NCI-H1694 treated with DMSO at 0.1 percent for 48 hours (cell line): ENCODE measurements around the gene CFAP70.
"Not testable (repeated sequence)": the region's sequence is repeated elsewhere in the genome, so short reads cannot be mapped to it uniquely, and the experiment has no call there.

Experiments used
- DNase-seq: peaks from one replicate; lab custom pipeline; 2025; lab: John Stamatoyannopoulos, UW

CFAP70 gene

GRCh38 chr10:73339436-73339835, 19.2 kb downstream of the CFAP70 start:
- DNase-seq: no peak

GRCh38 chr10:73338801-73339368, 19.8 kb downstream of the CFAP70 start:
- no peak for DNase-seq

DNA sequence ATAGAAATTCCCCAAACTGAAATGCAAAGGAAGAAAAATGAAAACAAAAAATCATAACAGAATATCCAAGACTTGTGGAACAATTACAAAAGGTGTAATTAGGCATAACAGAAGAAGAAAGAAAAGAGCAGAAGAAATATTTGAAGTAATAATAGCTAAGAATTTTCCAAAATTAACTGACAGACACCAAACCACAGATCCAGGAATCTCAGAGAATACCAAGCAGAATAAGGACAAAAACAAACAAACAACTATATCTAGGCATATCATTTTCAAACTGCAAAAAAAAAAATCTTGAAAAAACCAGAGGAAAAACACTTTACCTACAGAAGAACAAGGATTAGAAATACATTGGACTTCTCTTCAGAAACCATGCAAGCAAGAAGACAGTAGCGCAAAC, 25.5 kb downstream of the CFAP70 start:
- no peak for DNase-seq

DNA sequence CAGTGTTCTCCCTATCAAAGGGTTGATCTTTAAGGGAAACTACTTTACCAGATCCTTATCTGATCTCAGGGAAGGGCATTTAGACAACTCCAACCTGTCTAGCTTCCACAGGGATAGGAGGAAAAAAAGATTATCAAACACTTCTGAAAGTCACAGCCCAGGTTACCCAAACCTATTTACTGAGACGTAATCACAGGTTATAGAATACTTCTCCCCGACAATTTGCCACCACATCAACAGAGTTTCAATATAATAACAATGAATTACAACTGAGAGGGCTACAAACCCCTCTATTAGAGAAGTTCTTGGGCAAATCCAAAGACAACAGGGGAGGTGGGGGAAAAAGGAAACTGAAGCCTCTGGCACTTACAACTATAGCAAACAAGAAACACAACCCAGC, 26.3 kb downstream of the CFAP70 start:
- DNase-seq: no peak

DNA sequence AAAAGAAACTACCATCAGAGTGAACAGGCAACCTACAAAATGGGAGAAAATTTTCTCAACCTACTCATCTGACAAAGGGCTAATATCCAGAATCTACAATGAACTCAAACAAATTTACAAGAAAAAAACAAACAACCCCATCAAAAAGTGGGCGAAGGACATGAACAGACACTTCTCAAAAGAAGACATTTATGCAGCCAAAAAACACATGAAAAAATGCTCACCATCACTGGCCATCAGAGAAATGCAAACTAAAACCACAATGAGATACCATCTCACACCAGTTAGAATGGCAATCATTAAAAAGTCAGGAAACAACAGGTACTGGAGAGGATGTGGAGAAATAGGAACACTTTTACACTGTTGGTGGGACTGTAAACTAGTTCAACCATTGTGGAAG, 30.1 kb downstream of the CFAP70 start:
- DNase-seq: not testable (repeated sequence)

DNA sequence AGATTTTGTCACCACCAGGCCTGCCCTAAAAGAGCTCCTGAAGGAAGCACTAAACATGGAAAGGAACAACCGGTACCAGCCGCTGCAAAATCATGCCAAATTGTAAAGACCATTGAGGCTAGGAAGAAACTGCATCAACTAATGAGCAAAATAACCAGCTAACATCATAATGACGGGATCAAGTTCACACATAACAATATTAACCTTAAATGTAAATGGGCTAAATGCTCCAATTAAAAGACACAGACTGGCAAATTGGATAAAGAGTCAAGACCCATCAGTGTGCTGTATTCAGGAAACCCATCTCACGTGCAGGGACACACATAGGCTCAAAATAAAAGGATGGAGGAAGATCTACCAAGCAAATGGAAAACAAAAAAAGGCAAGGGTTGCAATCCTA, 33.4 kb downstream of the CFAP70 start:
- DNase-seq: not testable (repeated sequence)

DNA sequence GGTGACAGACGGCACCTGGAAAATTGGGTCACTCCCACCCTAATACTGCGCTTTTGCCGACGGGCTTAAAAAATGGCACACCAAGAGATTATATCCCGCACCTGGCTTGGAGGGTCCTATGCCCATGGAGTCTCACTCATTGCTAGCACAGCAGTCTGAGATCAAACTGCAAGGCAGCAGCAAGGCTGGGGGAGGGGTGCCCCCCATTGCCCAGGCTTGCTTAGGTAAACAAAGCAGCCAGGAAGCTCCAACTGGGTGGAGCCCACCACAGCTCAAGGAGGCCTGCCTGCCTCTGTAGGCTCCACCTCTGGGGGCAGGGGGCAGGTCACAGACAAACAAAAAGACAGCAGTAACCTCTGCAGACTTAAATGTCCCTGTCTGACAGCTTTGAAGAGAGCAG, 35.1 kb downstream of the CFAP70 start:
- DNase-seq: not testable (repeated sequence)

DNA sequence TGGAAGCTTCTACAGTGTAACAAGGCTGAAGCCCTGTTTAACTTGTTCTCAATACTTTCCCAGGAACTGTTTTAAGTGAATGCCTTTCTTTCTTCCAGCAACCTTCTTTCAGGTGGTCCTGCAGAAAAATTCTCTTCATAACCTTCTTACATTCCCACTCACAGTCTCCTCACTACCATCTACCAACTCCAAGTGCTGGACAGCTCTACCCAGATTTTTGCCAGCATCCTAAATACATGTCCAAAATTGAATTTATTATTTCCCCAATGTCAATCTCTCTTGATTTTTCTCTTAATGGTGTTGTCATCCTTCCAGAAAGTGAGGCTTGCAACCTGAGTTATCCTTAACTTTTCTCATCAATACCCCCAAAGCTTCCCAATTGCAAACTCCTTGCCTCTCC, 48.2 kb downstream of the CFAP70 start:
- DNase-seq: no peak

- DNase-seq: no peak
Observed at GRCh38 chr10:73307203-73307800, 51.4 kb downstream of the CFAP70 start.

GRCh38 chr10:73306171-73306708, 52.4 kb downstream of the CFAP70 start:
- no peak for DNase-seq

- DNase-seq: no peak
Observed at GRCh38 chr10:73296946-73297345, 61.7 kb downstream of the CFAP70 start.

DNA sequence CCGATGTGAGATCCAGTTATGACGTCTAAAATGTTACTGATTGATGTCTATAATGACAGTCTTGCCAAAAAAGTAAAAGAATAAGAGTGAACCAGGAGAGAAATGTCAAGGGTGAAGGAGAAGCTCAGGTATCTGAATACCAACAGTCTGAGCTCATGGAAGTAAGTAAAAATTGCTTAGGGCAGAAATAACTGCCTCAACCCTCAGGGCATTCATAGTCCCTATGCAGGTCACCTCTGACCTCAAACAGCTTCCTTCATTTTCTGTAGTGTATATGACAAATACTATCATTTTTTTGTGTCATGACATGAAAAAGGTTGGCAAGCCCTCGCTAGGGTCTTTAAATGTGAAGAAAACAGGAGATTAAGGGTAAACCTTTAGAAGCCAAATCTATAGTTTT, 65.2 kb downstream of the CFAP70 start:
- DNase-seq: no peak

GRCh38 chr10:73289958-73290357, 68.7 kb downstream of the CFAP70 start:
- DNase-seq: no peak

DNA sequence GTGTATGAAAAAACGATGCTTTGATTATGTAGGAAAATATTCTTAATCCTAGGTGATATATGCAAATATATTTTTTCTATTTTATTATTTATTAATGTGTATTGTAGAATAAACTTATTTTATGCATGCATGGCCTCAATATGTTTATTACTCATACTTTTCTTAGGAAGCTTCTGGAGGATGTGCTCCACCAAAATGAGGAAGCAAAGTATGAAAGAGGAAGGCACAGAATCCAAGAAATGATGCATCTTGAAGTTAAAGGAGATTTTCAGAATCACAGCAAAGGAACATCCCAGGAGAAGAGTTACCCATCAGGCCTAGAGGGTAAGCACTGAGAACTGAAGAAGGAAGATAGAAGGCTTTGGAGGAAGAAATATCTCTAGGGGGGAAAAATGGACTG, 71.2 kb downstream of the CFAP70 start:
- no peak for DNase-seq

DNA sequence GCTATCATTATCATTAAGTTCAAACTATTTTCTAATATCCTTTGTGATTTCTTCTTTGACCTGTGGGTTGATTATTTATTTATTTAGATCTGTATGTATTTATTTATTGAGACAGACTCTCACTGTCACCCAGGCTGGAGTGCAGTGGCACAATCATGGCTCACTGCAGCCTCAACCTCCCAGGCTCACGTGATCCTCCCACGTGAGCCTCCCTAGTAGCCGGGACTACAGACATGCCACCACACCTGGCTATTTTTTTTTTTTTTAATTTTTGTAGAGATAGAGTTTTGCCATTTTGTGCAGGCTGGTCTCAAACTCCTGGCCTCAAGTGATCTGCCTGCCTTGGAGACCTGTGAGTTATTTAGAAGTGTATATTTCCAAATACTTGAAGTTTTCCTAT, 77.6 kb downstream of the CFAP70 start:
- no peak for DNase-seq

DNA sequence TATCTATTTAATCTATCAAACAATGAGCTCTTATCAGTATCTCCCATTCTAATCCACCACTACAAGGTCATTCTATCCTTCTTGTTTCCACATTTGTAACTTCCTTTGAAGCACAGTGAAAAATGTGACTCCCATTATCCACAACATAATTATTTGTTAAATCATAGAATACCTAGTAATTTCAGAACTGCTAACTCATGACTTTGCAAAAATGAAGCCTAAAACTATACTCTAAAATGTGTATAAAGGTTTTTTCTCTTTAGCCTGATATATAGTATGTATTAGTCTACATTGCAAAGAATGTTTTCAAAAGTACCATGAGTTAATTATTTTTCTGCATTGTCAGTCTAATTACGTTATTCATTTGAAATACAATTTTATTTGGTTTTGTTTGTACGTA, 94.2 kb downstream of the CFAP70 start:
- DNase-seq: no peak

- peak; percentile 4 for DNase-seq
Observed at GRCh38 chr10:73263693-73264347, 94.8 kb downstream of the CFAP70 start.

DNA sequence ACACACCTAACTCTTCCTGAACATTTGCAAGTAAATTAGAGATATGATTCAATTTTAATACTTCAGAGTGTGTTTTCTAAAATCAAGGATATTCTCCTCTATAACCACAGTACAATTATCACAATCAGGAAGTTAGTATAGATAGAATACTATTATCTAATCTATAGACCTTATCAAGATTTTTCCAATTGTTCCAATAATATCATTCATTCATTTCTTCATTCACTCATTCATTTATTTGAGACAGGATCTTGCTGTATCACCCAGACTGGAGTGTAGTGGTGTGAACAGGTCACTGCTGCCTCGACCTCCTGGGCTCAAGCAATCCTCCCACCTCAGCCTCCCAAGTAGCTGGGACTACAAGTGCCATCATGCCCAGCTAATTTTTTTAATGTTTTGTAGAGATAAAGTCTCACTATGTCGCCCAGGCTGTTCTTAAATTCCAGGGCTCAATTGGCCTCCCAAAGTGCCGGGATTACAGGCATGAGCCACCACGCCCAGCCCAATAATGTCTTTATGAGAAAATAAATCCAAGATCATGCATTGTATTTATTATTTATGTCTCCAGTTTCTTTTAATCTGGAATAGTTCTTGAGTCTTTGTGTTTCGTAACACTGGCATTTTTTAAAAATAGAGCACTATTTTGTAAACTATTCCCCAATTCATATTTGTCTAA, 95.6 kb downstream of the CFAP70 start:
- DNase-seq: no peak

DNA sequence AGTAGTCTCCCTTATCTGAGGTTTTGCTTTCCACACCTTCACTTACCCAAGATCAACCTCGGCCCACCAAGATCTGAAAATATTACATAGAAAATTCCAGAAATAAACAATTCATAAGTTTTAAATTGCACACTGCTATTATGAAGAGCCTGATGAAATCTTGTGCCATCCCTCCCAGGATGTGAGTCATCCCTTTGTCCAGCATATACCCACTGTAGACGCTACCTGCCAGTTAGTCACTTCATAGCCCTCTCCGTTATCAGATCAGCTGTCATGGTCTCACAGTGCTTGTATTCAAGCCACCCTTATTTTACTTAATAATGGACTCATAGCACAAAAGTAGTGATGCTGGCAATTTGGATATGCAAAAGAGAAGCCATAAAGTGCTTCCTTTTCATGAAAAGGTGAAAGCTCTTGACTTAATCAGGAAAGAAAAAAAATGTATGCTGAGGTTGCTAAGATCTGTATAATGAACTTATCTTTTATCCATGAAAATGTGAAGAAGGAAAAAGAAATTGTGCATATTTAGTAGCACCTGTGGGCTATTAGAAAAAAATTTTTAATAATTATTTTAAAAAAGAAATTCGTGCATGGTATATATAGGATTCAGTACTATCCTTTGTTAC, 96.4 kb downstream of the CFAP70 start:
- DNase-seq: no peak

DNA sequence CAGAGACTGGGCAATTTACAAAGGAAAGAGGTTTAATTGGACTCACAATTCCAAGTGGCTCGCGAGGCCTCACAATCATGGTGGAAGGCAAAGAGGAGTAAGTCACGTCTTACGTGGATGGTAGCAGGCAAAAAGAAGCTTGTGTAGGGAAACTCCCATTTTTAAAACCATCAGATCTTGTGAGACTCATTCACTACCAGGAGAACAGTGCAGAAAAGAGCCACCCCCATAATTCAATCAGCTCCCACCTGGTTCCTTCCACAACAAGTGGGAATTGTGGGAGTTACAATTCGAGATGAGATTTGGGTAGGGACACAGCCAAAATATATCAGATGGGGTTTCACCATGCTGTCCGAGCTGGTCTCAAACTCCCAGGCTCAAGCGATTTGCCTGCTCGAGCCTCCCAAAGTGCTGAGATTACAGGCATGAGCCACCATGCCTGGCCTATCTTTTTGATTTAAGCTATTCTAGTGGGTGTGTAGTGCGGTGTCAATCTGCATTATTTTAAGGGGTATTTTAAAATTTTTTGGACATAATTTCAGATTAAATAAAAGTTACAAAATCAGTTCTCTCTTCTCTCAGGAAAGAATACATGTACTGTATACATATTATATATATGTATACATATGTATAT, 97.2 kb downstream of the CFAP70 start:
- DNase-seq: no peak

GRCh38 chr10:73258612-73259011, 100.1 kb downstream of the CFAP70 start:
- DNase-seq: not testable (repeated sequence)

DNA sequence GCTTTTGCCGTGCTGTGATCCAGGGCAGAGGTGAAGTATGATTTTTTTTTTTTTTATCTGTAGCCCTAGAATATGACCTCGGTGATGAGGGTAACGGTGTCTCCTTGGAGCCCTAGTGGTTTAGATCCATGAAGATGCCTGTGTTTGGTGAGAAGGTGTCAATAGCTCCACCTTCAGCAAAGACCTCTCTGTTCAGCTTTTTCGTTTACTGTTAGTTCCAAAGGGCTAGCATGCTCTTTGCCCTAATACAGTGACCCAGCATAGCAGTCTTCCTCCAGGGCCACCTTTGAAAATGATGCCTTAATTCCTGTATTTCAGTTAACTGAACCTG, 105.5 kb downstream of the CFAP70 start:
- no peak for DNase-seq
